Measurements from ENCODE around the gene COX14.
A peak's percentile ranks its signal among the peaks of the same experiment; 100 is the strongest.

The COX14 gene

GRCh38 chr12:50166799-50167048 lies 54.7 kb downstream of the COX14 start:
- peak; percentile 18 for DNase-seq

- DNase-seq: peak; percentile 99
Measured at GRCh38 chr12:50167049-50167828, 55.2 kb downstream of the COX14 start, which contains the start of gene CERS5. TSS of gene CERS5 (minus strand) at chr12:50167369. CDS start at chr12:50167297, 72 bp downstream.

Data from HCEC 1CT (cell line).